CD4-positive, alpha-beta T cell treated with Interleukin-15 for 1 hour (primary cell): ENCODE results near the gene MVB12A.
A peak's percentile ranks its signal among the peaks of the same experiment; 100 is the strongest.

Source experiments
- DNase-seq: peaks from one replicate; pipeline ENCODE4 v3.0.0-alpha.2; 2020

MVB12A gene

GRCh38 chr19:17447704-17448130, 27.9 kb downstream of the MVB12A start:
- DNase-seq = no peak

GRCh38 chr19:17448131-17448967, 28.5 kb downstream of the MVB12A start, which contains the start of gene TMEM221:
TMEM221 (minus strand) TSS chr19:17448668; CDS start chr19:17448462, 206 bp downstream.
- peak; percentile 55 for DNase-seq

GRCh38 chr19:17450264-17451075, 30.6 kb downstream of the MVB12A start:
- no peak for DNase-seq

GRCh38 chr19:17451820-17452219, 32.0 kb downstream of the MVB12A start:
- DNase-seq = no peak

- DNase-seq = no peak
Measured at GRCh38 chr19:17454576-17455071, 34.8 kb downstream of the MVB12A start.

GRCh38 chr19:17455308-17456123, 35.7 kb downstream of the MVB12A start:
- no peak for DNase-seq

GRCh38 chr19:17456127-17456526, 36.3 kb downstream of the MVB12A start:
- no peak for DNase-seq

- no peak for DNase-seq
Measured at GRCh38 chr19:17457616-17458015, 37.8 kb downstream of the MVB12A start.

GRCh38 chr19:17458970-17459369, 39.1 kb downstream of the MVB12A start:
- DNase-seq = no peak

GRCh38 chr19:17460372-17461230, 40.8 kb downstream of the MVB12A start, which contains the start of gene NXNL1:
NXNL1 (minus strand) TSS chr19:17460926; CDS start chr19:17460869, 57 bp downstream.
- no peak for DNase-seq

- DNase-seq = no peak
Measured at GRCh38 chr19:17466487-17466850, 46.6 kb downstream of the MVB12A start.

GRCh38 chr19:17467471-17468301, 47.8 kb downstream of the MVB12A start:
- DNase-seq = no peak

GRCh38 chr19:17468302-17469091, 48.6 kb downstream of the MVB12A start:
- no peak for DNase-seq

GRCh38 chr19:17469092-17469480, 49.2 kb downstream of the MVB12A start:
- DNase-seq = no peak

GRCh38 chr19:17469481-17470067, 49.7 kb downstream of the MVB12A start:
- peak; percentile 96 for DNase-seq

- DNase-seq = peak; percentile 95
Measured at GRCh38 chr19:17470068-17470841, 50.4 kb downstream of the MVB12A start, which contains the start of gene SLC27A1. SLC27A1 (plus strand) TSS chr19:17470524; CDS start chr19:17470541, 17 bp downstream.

- DNase-seq = no peak
Measured at GRCh38 chr19:17471410-17472125, 51.7 kb downstream of the MVB12A start.

- peak; percentile 38 for DNase-seq
Measured at GRCh38 chr19:17473041-17473440, 53.2 kb downstream of the MVB12A start.
